8988T (cell line): Measurements from ENCODE around the gene DESI1.
"Not testable (repeated sequence)": the region's sequence is repeated elsewhere in the genome, so short reads cannot be mapped to it uniquely, and the experiment has no call there.

ENCODE experiments used
- DNase-seq: peaks from one replicate; pipeline ENCODE4 v3.0.0; 2011

Gene DESI1

GRCh38 chr22:41582694-41583093 lies 38.1 kb downstream of the DESI1 start:
- DNase-seq: no peak

DNA sequence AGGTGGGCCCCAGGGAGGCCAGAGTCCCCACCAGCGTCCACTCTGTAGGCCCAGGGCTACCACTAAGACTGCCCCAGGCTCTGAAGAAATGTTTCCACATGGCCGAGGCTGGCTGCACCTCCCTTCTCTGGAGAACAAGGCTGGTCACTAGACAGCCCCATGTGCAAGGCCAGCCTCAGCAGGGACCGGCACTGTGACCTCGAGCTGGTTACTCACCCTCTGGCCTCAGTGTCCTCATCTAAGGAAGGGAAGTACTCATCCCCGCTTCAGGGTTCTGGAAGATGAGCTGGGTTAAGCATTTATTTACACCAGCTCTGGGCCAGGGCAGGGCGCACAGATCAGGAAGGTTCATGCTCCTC lies 40.9 kb downstream of the DESI1 start:
- no peak for DNase-seq

- no peak for DNase-seq
Measured at GRCh38 chr22:41579297-41579996, 41.4 kb downstream of the DESI1 start.

GRCh38 chr22:41578818-41579217 lies 42.0 kb downstream of the DESI1 start:
- no peak for DNase-seq

DNA sequence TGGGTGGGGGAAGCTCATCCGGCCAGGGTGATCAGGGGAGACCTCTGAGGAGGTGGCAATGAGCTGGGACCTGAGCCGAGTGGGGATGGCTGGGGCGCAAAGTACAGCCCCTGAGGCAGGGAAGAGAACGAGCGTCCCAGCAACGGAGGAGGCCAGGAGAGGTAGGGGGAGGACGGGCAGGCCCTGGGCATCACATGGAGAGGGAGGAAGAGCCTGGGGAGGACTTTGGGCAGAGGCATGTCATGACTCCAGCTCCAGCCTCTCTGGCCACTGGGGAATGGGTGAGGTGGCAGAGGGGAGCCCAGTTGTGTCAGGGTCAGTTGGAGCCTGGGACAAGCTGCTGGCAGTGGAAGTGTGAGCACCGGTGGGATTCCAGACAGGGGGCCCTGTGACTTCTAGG lies 42.7 kb downstream of the DESI1 start:
- DNase-seq: no peak

DNA sequence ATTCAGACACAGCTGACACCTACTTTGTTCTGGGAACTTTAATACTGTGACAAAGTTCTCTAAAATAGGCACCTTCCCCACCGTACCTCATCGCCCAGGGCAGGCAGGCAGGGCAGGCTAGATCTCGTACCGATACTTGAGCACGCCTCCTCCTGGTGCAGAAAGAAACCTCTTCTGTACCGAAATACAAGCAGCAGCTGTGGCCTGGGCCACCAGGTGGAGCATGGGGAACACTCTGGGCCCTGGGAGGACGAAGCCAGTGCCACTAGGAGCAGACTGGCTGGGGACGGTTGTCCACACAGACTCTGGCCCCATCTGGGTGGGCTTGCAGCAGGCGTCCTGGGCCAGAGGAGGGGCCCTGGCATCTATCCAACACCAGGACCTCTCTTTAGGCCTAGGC lies 44.0 kb downstream of the DESI1 start:
- DNase-seq: peak; percentile 76

- no peak for DNase-seq
Measured at GRCh38 chr22:41575533-41575932, 45.3 kb downstream of the DESI1 start.

DNA sequence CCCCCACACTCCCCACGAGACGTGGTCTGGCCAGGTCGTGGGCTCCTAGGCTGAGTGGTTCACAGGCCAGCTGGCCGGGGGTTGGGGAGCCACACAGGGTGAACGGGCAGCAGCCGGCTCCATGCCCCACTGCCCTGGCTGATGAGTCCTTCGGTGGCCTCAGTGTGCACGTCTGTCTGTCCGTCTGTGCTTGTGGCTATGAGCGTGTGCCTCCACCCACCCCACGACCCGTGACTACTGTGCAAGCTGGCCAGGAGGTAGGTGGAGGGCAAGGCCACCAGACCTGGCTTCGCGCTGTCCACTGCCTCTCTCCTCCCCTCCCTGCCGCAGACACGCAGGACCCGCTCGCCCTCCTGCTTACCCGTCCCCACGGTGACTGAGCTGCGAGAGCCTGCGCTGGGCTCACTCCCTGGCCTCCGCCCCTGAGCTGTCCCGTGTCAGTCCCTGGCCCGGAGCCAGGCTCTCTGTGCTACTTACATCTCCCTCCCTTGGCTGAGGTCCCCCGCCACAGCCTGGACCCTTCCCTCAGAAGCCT lies 45.9 kb downstream of the DESI1 start:
- DNase-seq: no peak

DNA sequence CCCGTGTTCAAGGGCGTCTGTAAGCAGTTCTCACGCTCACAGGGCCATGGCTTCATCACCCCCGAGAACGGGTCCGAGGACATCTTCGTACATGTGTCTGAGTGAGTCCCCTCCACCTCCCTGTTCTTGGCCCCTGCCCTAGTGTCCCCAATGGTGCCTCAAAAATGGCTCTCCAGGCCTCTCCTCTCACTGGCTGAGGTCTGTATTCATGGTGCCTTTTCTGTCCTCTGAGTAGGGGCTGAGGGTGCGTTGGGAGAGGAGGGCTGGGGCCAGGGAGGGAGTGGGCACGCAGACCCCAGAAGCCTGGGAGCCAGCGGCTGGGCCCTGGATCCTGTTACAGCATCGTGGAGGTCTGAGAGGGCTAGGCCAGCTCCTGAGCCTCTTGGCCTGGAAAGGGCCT lies 47.2 kb downstream of the DESI1 start:
- no peak for DNase-seq

- DNase-seq: not testable (repeated sequence)
Measured at GRCh38 chr22:41572305-41572704, 48.5 kb downstream of the DESI1 start.

- DNase-seq: no peak
Measured at GRCh38 chr22:41571786-41572185, 49.1 kb downstream of the DESI1 start.

DNA sequence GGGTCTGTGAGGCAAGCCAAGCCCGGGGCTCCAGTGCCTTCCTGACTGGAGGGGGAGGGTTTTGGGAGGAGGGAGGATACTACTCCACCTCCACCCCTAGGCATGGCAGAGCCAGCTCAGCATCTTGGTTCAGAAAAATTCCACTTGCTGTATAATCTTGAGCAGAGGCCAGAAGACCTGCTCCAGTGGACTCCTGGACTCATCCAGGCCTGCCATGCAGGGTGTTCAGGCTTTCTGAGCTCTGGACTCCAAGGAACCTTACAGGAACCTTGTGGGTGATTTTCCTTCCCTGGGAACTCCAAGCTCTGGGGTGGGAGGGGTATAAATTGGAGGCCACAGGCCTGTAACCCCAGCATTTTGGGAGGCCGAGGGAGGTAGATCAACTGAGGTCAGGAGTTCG lies 50.6 kb downstream of the DESI1 start:
- no peak for DNase-seq

DNA sequence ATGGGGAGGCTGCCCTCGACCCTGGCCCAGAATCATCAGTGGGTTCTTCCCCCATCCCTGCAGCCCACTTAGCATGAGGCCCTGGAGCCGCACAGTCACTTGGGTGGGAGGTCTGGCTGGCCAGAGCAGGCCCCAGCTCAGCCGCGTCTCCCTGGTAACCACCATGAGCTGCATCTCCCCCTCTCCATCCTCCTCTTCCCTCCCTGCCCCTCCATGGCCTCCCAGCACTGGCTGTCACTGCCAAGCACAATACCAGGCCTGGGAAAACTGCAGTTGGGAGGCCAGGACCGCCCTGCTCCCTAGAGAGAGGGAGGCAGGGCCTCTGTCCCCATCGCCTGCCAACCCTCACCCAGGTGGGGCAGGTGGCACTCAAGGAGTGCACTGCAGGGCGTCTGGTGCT lies 52.0 kb downstream of the DESI1 start:
- no peak for DNase-seq

DNA sequence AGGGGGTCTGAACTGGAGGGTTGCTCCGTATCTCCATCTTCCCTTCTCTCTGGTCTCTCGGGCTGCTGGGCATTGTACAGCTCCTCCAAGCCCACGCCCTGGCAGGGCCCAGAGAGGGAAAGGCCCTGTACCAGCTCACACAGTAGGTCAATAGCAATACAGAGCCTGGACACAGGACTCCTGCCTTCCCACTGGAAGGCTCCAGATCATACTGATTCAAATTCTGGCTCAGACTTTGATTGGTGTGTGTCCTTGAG lies 53.4 kb downstream of the DESI1 start:
- no peak for DNase-seq

DNA sequence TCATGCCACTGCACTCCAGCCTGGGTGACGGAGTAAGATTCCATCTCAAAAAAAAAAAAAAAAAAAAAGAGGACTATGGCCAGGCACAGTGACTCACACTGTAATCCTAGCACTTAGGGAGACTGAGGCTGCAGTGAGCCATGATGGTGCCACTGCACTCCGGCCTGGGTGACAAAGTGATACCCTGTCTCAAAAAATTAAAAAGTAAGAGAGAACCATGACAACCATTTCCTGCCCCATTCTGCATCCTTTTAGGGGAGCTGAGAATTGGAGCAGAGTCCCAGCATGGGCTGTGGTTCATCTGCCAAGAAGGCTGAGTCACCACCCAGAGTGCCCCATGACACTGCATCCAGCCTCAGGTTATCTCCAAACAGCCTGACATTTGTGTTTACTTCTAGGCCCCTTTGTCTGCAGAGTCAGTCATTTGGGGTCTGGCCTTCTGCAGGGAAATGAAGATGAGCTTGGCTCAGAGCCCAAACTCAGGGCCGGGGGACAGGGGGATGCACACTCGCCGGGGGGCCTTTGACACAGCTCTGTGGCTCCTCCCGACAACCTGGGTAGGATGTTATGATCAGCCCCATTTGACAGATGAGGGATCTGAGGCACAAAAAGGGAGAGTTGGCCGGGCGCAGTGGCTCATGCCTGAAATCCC lies 55.3 kb downstream of the DESI1 start:
- no peak for DNase-seq

DNA sequence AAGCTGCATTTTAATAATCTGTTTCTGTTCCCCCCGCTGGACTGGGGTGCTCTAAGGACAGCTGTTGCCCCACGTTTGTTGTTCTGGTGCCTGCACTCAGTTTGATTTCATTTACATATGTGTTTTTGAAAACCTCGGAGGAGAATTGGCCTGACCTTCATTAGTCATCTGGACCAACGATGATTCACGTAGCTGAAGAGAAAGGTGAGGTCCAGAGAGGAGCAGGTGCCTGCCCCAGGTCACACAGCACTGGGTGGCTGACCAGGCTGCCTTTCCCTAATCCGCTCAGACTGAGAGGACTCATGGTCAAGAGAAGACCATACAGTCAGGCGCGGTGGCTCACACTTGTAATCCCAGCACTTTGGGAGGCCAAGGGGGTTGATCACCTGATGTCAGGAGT lies 56.3 kb downstream of the DESI1 start:
- DNase-seq: no peak

GRCh38 chr22:41563051-41563711 lies 57.7 kb downstream of the DESI1 start:
- no peak for DNase-seq

GRCh38 chr22:41562461-41562860 lies 58.4 kb downstream of the DESI1 start:
- DNase-seq: no peak

DNA sequence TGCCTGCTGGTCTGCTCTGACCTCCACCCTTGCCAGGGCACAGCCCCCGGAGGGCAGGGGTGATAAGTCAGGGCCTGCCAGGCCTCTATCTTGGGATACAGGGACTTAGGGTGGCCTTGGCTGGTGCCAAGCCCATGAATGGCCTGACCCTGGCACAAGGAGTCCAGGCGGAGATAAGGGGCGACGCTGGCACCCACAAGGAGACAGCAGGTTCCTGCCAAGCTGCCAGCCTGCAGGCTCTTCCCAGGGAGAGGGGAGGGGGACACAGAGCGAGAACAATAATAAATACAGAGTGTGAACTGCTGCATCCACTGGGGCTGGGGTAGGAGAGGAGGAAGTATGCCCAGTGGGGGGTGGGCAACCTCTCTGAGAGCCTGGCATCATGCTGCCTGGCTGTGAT lies 59.1 kb downstream of the DESI1 start:
- DNase-seq: no peak

DNA sequence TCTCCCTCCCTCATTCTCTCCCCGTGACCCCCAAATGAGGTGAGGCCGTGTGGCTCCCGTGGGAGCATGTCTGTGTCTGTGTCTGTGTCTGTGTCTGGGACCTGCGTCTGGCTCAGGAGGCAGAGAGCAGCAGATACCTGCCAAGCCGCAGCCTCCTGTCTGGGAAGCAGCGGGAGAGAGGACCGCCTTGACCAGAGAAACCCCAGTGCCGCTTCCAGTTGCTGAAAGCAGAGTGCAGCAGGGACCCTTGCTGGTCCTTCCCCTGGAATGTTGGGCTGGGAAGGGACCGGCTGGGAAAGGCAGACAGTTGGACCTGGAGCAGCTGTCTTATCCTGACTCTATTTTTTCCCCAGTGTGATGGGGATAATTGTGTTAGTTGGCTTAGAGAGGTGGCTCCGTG lies 59.5 kb downstream of the DESI1 start:
- no peak for DNase-seq

GRCh38 chr22:41560095-41560471 lies 60.8 kb downstream of the DESI1 start:
- DNase-seq: no peak

DNA sequence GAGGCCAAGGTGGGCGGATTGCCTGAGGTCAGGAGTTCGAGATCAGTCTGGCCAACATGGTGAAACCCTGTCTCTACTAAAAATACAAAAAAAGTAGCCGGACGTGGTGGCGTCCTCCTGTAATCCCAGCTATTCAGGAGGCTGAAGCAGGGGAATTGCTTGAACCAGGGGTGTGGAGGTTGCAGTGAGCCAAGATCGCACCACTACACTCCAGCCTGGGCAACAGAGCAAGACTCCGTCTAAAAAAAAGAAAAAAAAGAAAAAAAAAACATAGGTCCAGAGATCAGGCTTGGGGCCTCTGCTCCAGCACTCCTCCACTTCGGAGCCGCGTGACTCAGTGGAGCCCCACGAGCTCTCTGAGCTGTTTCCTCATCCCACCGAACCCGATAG lies 62.6 kb downstream of the DESI1 start:
- not testable (repeated sequence) for DNase-seq

GRCh38 chr22:41557401-41558240 lies 63.2 kb downstream of the DESI1 start:
- DNase-seq: no peak

DNA sequence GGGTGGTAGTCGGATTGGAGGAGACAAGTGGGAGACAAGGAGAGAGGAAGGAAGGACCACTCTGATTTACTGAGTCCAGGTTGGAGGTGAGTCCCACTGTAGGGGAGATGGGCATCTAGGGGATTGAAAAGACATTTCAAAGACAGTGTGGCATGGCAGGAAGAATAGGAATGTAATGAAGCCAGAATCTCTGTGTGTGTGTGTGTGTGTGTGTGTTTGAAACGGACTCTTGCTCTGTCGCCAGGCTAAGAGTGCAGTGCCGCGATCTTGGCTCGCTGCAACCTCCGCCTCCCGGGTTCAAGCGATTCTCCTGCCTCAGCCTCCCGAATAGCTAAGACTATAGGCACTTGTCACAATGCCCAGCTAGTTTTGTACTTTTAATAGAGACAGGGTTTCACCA lies 64.3 kb downstream of the DESI1 start:
- DNase-seq: no peak
